HG03571 (cell line): ENCODE measurements around the gene SLC25A33.
A peak's percentile ranks its signal among the peaks of the same experiment; 100 is the strongest.

Experiments
- ATAC-seq: cut with Tn5 transposase; IDR thresholded peaks from one replicate; pipeline ENCODE4 v1.9.1; 2021; ENCODE audit not compliant: unreplicated experiment

Gene SLC25A33

GRCh38 chr1:9586147-9586766 is 47.0 kb downstream of the SLC25A33 start:
- no peak for ATAC-seq

- peak; percentile 70 for ATAC-seq
Observed at GRCh38 chr1:9588551-9589143, 49.4 kb downstream of the SLC25A33 start, which contains the start of gene TMEM201. Gene TMEM201 (plus strand): TSS chr1:9588911. CDS start chr1:9588931, 20 bp downstream.

GRCh38 chr1:9589144-9589718 is 50.0 kb downstream of the SLC25A33 start:
- ATAC-seq, result no peak

- ATAC-seq, result no peak
Observed at GRCh38 chr1:9589719-9590157, 50.5 kb downstream of the SLC25A33 start.

- no peak for ATAC-seq
Observed at GRCh38 chr1:9590201-9590600, 50.9 kb downstream of the SLC25A33 start.

- no peak for ATAC-seq
Observed at GRCh38 chr1:9590945-9591668, 51.8 kb downstream of the SLC25A33 start.

DNA sequence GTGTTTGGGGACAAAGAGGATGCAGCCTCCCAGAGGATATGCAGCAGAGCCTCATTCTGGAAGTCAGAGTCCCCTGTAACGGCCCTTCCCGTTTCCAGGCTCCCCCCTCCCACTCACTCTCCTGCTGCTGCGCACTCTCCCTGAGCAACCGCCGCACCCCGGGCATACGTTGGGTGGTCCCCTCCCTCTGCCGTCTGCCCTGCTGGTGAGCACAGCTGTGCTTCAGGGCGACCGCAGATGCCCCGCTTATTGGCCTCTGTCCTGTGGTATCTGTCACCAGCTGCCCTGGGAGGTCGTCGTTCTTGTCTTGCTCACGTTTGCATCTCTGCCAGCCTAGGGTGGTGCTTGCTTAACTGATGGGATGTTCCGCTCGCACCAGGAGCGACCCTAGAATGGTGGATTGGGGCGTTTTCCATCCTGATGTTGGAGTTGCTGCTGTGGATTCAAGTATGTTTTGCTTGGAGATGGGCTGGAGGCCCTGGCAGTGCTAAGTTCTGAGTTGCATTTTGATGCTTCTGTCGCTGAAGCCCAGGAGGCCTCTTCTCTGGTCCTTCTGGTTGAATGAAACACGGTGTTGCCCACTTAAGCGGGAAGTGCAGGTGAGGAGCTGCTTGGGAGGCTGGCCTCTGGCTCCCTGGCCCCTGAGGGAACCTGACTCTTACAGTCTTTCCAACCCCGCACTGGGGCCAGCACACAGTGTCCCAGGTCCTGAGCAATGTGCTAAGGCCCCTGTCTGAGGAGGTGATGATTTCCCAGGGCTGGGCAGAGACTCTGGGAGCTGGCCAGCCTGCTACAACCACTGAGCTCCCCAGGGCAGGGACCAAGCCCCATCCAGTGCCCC is 52.6 kb downstream of the SLC25A33 start:
- no peak for ATAC-seq

GRCh38 chr1:9592510-9593075 is 53.3 kb downstream of the SLC25A33 start:
- no peak for ATAC-seq

DNA sequence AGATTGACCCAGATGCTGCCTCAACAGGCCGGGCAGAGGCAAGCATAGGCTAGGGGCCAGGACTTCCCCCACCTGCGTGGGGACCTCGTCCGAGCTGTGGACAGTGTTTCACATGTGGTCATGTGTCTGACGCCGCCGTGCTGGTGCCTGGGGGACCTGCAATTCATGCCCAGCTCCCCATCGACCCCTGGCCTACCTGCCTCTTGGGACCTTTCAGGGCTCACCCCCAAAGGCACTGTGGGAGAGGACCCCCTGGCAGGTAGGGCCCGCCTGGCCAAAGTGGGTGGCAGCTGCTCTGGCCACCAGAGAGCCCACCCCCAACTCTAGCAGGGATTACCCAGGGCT is 53.9 kb downstream of the SLC25A33 start:
- ATAC-seq, result no peak

GRCh38 chr1:9593492-9594465 is 54.5 kb downstream of the SLC25A33 start:
- no peak for ATAC-seq

GRCh38 chr1:9594471-9595155 is 55.3 kb downstream of the SLC25A33 start:
- ATAC-seq, result no peak

DNA sequence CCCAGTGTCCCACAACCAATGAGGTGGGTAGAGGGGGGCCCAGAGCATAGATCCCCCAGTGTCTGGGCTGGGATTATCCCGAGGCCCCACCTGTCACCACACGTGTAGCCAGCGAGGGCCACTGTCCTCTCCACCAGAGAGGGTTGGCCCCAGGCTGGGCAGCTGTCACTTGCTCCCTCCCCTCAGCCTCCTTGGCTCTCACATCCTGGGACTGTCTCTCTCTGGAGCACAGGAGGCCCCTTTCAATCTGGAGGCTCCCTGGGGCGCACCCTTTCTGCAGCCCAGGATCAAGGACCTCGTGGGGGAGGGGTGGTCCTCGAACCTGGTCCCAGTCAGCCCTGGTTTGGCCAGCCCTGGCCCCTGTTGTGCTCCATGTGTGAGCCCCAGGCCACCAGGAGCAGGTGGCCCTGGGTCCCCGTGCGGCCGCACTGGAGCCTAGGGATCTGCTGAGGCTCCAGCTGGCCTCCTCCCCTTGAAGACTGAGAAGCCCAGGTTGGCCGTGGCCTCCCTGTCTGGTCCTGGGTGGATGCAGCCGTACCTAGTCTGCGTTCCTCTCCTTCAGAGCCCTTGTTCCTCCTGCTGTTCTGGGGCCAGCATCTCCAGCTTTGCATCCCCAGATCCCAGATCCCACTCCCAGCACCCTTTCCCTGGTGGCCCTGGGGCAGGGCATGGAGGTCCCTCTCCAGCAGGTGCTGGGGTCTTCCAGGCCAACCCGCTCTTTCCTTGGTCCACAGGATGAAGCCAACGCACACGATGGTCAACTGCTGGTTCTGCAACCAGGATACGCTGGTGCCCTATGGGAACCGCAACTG is 56.1 kb downstream of the SLC25A33 start:
- no peak for ATAC-seq

- no peak for ATAC-seq
Observed at GRCh38 chr1:9595968-9596340, 56.7 kb downstream of the SLC25A33 start.

DNA sequence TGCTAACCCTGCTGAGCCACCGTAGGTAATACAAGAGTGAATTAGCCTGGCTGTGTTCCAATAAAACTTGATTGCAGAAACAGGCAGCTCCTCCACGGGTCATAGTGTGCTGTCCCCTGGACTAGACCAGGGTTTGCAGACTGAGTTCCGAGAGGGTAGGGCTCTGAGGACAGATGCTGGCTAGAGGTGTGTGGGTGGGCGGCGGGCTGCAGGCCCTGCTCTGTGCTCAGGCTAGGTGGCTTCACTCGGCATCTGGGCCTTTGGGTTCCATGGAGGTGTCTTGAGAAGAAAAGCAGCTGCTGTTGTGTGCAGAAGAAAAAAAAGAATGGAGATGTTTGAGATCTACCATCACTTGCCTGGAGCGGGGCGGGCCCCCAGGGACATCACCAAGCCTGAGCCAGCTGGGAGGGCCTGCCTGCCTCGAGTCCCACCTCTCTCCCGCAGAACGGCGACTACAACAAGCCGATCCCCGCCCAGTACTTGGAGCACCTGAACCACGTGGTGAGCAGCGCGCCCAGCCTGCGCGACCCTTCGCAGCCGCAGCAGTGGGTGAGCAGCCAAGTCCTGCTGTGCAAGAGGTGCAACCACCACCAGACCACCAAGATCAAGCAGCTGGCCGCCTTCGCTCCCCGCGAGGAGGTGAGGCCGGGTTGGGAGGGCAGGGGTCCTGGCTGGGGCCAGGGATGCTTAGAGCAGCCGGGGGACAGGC is 57.3 kb downstream of the SLC25A33 start:
- no peak for ATAC-seq

DNA sequence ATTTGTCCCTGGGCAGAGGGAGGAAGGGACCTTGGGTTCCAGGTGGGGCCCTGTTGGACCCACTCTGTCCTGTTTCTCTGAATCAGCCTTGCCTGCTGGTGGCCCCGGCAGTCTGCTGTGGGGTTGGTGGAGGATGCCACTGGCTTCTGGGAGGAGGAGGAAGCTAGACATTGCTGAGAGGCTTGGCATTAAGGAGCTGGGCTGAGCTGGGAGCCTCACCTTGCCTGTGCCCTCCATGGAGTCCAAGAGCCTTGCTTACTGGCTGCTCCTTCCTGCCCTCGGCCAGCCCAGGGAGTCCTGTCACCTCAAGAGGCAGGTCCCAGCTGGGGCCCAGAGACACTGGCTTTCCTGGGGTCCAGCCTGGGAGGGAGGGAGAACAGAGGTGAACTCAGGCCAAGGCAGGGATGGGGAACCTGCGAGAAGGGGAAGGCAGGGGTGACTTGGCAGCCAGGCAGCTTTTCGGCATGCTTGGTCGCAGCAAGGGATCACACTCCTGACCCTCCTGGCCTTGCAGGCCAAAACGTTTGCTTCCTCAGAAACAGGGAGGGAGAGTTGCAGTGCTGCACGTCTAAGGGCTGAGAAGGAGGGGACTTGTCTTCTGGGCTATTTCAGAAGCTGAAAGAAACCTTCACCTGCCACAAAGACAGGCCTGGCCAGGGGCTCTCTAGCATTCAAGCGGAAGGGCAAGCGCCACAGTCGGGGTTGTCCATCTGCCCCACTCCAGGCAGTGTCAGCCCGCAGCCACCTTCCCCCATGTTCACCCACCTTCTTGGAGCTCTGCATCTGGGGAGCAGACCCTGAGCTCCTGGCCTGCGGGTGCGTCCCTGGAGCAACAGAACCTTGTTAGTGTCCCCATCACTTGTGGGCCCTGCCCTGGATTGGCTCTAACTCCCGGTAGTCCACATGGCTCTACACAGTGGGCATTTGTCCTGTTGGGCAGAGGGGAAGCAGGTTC is 58.4 kb downstream of the SLC25A33 start:
- no peak for ATAC-seq

DNA sequence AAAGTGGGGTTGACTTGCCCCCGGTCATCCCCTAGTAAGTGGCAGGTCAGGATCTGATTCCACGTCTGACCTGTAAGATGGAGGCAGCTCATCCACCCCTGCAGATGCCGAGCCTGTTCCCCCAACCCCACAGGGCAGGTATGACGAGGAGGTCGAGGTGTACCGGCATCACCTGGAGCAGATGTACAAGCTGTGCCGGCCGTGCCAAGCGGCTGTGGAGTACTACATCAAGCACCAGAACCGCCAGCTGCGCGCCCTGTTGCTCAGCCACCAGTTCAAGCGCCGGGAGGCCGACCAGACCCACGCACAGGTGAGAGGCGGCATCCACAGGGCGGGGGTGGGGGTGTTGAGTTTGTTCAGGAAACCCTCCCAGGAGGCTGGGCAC is 59.0 kb downstream of the SLC25A33 start:
- ATAC-seq, result no peak
